ENCODE data around the gene ARMC9. TPM values are rescaled to one million over a fixed set of nuclear protein-coding genes. Genes with fewer than 3 reads are reported as not detected.
"Not testable (repeated sequence)": the region's sequence is repeated elsewhere in the genome, so short reads cannot be mapped to it uniquely, and the experiment has no call there.

The ARMC9 gene
- total RNA-seq, 1 donor = 0.73 TPM

- H3K4me3 ChIP-seq (ENCODE audit: low read length) = no peak overlapping the region
- H3K27me3 ChIP-seq (ENCODE audit: insufficient read depth, low read length) = no peaks in the 10 kb centered on the region
- peaks cover 22% of the 10 kb centered on the region for H3K4me1 ChIP-seq (ENCODE audit: insufficient read depth, low read length)
- no peaks in the 10 kb centered on the region for H3K9me3 ChIP-seq (ENCODE audit: low read depth, low read length)
Observed at GRCh38 chr2:231176066-231176465, 22.4 kb upstream of the ARMC9 start.

GRCh38 chr2:231177156-231178025, 21.0 kb upstream of the ARMC9 start:
- Histone ChIP-seq H3K27me3 (ENCODE audit: insufficient read depth, low read length) (no peaks in the 10 kb centered on the region), H3K4me1 (ENCODE audit: insufficient read depth, low read length) (peaks cover 35% of the 10 kb centered on the region), H3K9me3 (ENCODE audit: low read depth, low read length) (no peaks in the 10 kb centered on the region), H3K4me3 (ENCODE audit: low read length) (no peak overlapping the region)

- not testable (repeated sequence) for H3K4me3 ChIP-seq (ENCODE audit: low read length); H3K27me3 ChIP-seq (ENCODE audit: insufficient read depth, low read length); H3K9me3 ChIP-seq (ENCODE audit: low read depth, low read length)
- H3K4me1 ChIP-seq (ENCODE audit: insufficient read depth, low read length) = peaks cover 39% of the 10 kb centered on the region
Observed at GRCh38 chr2:231178805-231179204, 19.6 kb upstream of the ARMC9 start.

- peaks cover 39% of the 10 kb centered on the region for H3K4me1 ChIP-seq (ENCODE audit: insufficient read depth, low read length)
- H3K4me3 ChIP-seq (ENCODE audit: low read length) = no peak overlapping the region
- H3K9me3 ChIP-seq (ENCODE audit: low read depth, low read length) = no peaks in the 10 kb centered on the region
- no peaks in the 10 kb centered on the region for H3K27me3 ChIP-seq (ENCODE audit: insufficient read depth, low read length)
Observed at GRCh38 chr2:231181860-231182512, 16.4 kb upstream of the ARMC9 start.

GRCh38 chr2:231182513-231182899, 15.9 kb upstream of the ARMC9 start:
- H3K4me1 ChIP-seq (ENCODE audit: insufficient read depth, low read length) = peaks cover 39% of the 10 kb centered on the region
- H3K4me3 ChIP-seq (ENCODE audit: low read length) = no peak overlapping the region
- H3K9me3 ChIP-seq (ENCODE audit: low read depth, low read length) = no peaks in the 10 kb centered on the region
- no peaks in the 10 kb centered on the region for H3K27me3 ChIP-seq (ENCODE audit: insufficient read depth, low read length)

GRCh38 chr2:231183851-231184250, 14.6 kb upstream of the ARMC9 start:
- H3K4me3 ChIP-seq (ENCODE audit: low read length) = no peak overlapping the region
- H3K9me3 ChIP-seq (ENCODE audit: low read depth, low read length) = no peaks in the 10 kb centered on the region
- H3K4me1 ChIP-seq (ENCODE audit: insufficient read depth, low read length) = peaks cover 38% of the 10 kb centered on the region
- no peaks in the 10 kb centered on the region for H3K27me3 ChIP-seq (ENCODE audit: insufficient read depth, low read length)

GRCh38 chr2:231184319-231184718, 14.1 kb upstream of the ARMC9 start:
- H3K27me3 ChIP-seq (ENCODE audit: insufficient read depth, low read length) = no peaks in the 10 kb centered on the region
- no peak overlapping the region for H3K4me3 ChIP-seq (ENCODE audit: low read length)
- H3K9me3 ChIP-seq (ENCODE audit: low read depth, low read length) = no peaks in the 10 kb centered on the region
- H3K4me1 ChIP-seq (ENCODE audit: insufficient read depth, low read length) = peaks cover 34% of the 10 kb centered on the region

GRCh38 chr2:231185050-231185725, 13.2 kb upstream of the ARMC9 start:
- H3K9me3 ChIP-seq (ENCODE audit: low read depth, low read length) = no peaks in the 10 kb centered on the region
- no peak overlapping the region for H3K4me3 ChIP-seq (ENCODE audit: low read length)
- peaks cover 25% of the 10 kb centered on the region for H3K4me1 ChIP-seq (ENCODE audit: insufficient read depth, low read length)
- no peaks in the 10 kb centered on the region for H3K27me3 ChIP-seq (ENCODE audit: insufficient read depth, low read length)

GRCh38 chr2:231185886-231186285, 12.5 kb upstream of the ARMC9 start:
- peaks cover 20% of the 10 kb centered on the region for H3K4me1 ChIP-seq (ENCODE audit: insufficient read depth, low read length)
- H3K27me3 ChIP-seq (ENCODE audit: insufficient read depth, low read length) = no peaks in the 10 kb centered on the region
- no peak overlapping the region for H3K4me3 ChIP-seq (ENCODE audit: low read length)
- H3K9me3 ChIP-seq (ENCODE audit: low read depth, low read length) = no peaks in the 10 kb centered on the region

- peaks cover 17% of the 10 kb centered on the region for H3K4me1 ChIP-seq (ENCODE audit: insufficient read depth, low read length)
- no peaks in the 10 kb centered on the region for H3K9me3 ChIP-seq (ENCODE audit: low read depth, low read length)
- H3K4me3 ChIP-seq (ENCODE audit: low read length) = no peak overlapping the region
- H3K27me3 ChIP-seq (ENCODE audit: insufficient read depth, low read length) = no peaks in the 10 kb centered on the region
Observed at GRCh38 chr2:231186325-231186724, 12.1 kb upstream of the ARMC9 start.

GRCh38 chr2:231187736-231188505, 10.5 kb upstream of the ARMC9 start:
- H3K9me3 ChIP-seq (ENCODE audit: low read depth, low read length) = no peaks in the 10 kb centered on the region
- peaks cover 4% of the 10 kb centered on the region for H3K4me1 ChIP-seq (ENCODE audit: insufficient read depth, low read length)
- H3K4me3 ChIP-seq (ENCODE audit: low read length) = no peak overlapping the region
- H3K27me3 ChIP-seq (ENCODE audit: insufficient read depth, low read length) = no peaks in the 10 kb centered on the region

- peaks cover 4% of the 10 kb centered on the region for H3K4me1 ChIP-seq (ENCODE audit: insufficient read depth, low read length)
- H3K9me3 ChIP-seq (ENCODE audit: low read depth, low read length) = no peaks in the 10 kb centered on the region
- no peaks in the 10 kb centered on the region for H3K27me3 ChIP-seq (ENCODE audit: insufficient read depth, low read length)
- no peak overlapping the region for H3K4me3 ChIP-seq (ENCODE audit: low read length)
Observed at GRCh38 chr2:231188506-231189170, 9.8 kb upstream of the ARMC9 start.

GRCh38 chr2:231189171-231189530, 9.3 kb upstream of the ARMC9 start:
- H3K4me1 ChIP-seq (ENCODE audit: insufficient read depth, low read length) = peaks cover 4% of the 10 kb centered on the region
- no peaks in the 10 kb centered on the region for H3K9me3 ChIP-seq (ENCODE audit: low read depth, low read length)
- H3K27me3 ChIP-seq (ENCODE audit: insufficient read depth, low read length) = no peaks in the 10 kb centered on the region
- H3K4me3 ChIP-seq (ENCODE audit: low read length) = no peak overlapping the region

All from mononuclear cell (primary cell).